Stimulated activated CD8-positive, alpha-beta memory T cell treated with anti-CD3 and anti-CD28 coated beads, Interleukin-4, amount 100 ng/mL, for 24 hours (primary cell): ENCODE results near the gene TBC1D2.
"Not testable (repeated sequence)": the region's sequence is repeated elsewhere in the genome, so short reads cannot be mapped to it uniquely, and the experiment has no call there.

Experiments used
- DNase-seq: peaks from one replicate; pipeline ENCODE4 v3.0.0-alpha.2; 2020; ENCODE audit warnings: low read depth

TBC1D2 gene

GRCh38 chr9:98255578-98256296, at the start of gene TBC1D2:
Gene TBC1D2, minus strand, starts transcription at chr9:98255649. Its CDS starts 108 bp downstream, at chr9:98255541.
- peak; percentile 97 for DNase-seq

- DNase-seq = no peak
Measured at GRCh38 chr9:98304381-98304780, 48.9 kb upstream of the TBC1D2 start.

- no peak for DNase-seq
Measured at GRCh38 chr9:98303633-98304125, 48.2 kb upstream of the TBC1D2 start.

GRCh38 chr9:98302938-98303632, 47.6 kb upstream of the TBC1D2 start:
- no peak for DNase-seq

- no peak for DNase-seq
Measured at GRCh38 chr9:98302150-98302549, 46.7 kb upstream of the TBC1D2 start.

- no peak for DNase-seq
Measured at GRCh38 chr9:98300611-98301010, 45.2 kb upstream of the TBC1D2 start.

- DNase-seq = no peak
Measured at GRCh38 chr9:98298476-98298875, 43.0 kb upstream of the TBC1D2 start.

GRCh38 chr9:98295824-98296223, 40.4 kb upstream of the TBC1D2 start:
- no peak for DNase-seq

- no peak for DNase-seq
Measured at GRCh38 chr9:98291820-98292219, 36.4 kb upstream of the TBC1D2 start.

- no peak for DNase-seq
Measured at GRCh38 chr9:98290411-98290810, 35.0 kb upstream of the TBC1D2 start.

GRCh38 chr9:98289614-98290201, 34.3 kb upstream of the TBC1D2 start:
- DNase-seq = no peak

GRCh38 chr9:98288881-98289280, 33.4 kb upstream of the TBC1D2 start:
- DNase-seq = no peak

- DNase-seq = no peak
Measured at GRCh38 chr9:98287384-98287783, 31.9 kb upstream of the TBC1D2 start.

GRCh38 chr9:98285446-98285845, 30.0 kb upstream of the TBC1D2 start:
- no peak for DNase-seq

GRCh38 chr9:98284754-98285153, 29.3 kb upstream of the TBC1D2 start:
- DNase-seq = no peak

- not testable (repeated sequence) for DNase-seq
Measured at GRCh38 chr9:98283143-98283542, 27.7 kb upstream of the TBC1D2 start.

GRCh38 chr9:98281281-98281680, 25.8 kb upstream of the TBC1D2 start:
- DNase-seq = no peak

GRCh38 chr9:98280574-98280973, 25.1 kb upstream of the TBC1D2 start:
- no peak for DNase-seq

- DNase-seq = no peak
Measured at GRCh38 chr9:98280162-98280561, 24.7 kb upstream of the TBC1D2 start.

- no peak for DNase-seq
Measured at GRCh38 chr9:98276907-98277469, 21.5 kb upstream of the TBC1D2 start.

GRCh38 chr9:98275159-98275558, 19.7 kb upstream of the TBC1D2 start:
- no peak for DNase-seq

GRCh38 chr9:98272083-98272482, 16.6 kb upstream of the TBC1D2 start:
- no peak for DNase-seq

GRCh38 chr9:98271479-98271878, 16.0 kb upstream of the TBC1D2 start:
- no peak for DNase-seq
